HG03342 (cell line): ENCODE measurements around the gene EXOSC6.
"Not testable (repeated sequence)": the region's sequence is repeated elsewhere in the genome, so short reads cannot be mapped to it uniquely, and the experiment has no call there.

Experiments
- ATAC-seq: cut with Tn5 transposase; IDR thresholded peaks from one replicate; pipeline ENCODE4 v1.9.1; 2021; ENCODE audit warnings: mild to moderate bottlenecking, moderate library complexity; ENCODE audit not compliant: unreplicated experiment

The EXOSC6 gene

DNA sequence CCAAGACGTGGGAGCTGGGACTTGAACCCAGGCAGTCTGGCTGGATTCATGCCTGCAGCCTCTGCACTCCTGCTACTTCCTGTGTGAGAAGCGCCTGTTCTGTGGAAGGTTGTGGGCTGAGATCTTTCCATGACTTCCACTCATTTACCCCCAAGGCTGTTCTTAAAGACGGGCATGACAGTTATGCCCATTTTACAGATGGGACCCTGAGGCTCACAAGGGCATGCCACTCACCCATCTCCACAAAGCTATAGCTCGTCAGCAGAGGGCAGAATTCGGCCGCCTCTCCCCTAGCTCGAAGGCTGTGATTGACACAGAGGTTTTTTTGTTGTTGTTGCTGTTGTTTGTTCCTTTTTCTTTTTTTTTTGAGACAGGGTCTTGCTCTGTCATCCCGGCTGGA, 51.7 kb downstream of the EXOSC6 start:
- ATAC-seq = not testable (repeated sequence)

DNA sequence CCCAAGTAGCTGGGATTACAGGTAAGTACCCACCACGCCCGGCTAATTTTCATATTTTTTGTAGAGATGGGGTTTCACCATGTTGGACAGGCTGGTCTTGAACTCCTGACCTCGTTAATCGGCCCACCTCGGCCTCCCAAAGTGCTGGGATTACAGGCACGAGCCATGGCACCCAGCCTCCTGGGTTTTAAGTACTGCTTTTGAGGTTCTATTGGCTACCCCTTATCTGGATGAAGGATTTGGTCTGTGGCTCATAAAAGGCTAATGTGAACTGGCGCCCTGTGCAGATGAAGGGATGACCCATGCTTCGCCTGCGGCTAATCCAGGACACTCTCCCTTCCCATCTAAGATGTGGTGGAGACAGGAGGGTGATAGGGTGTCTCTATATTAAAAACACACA, 52.6 kb downstream of the EXOSC6 start:
- not testable (repeated sequence) for ATAC-seq

DNA sequence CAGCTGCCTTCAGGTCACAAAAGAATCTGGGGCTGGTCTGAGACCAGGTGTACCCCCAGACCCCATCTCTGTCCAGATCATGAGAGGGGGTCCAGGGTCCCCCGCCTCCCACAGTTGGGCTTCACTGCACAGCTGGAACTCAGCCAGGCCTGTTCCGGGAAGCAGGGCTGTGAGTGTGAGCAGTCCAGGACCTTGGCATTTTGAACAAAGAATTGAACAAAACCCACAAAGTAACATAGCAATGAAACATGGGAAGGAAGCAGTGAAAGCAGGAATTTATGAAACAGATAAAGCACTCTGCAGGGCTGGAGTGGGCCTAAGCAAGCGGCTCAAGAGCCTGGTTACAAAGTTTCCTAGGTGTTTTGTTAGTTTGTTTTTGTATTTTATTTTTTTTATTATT, 53.1 kb downstream of the EXOSC6 start:
- ATAC-seq = not testable (repeated sequence)

DNA sequence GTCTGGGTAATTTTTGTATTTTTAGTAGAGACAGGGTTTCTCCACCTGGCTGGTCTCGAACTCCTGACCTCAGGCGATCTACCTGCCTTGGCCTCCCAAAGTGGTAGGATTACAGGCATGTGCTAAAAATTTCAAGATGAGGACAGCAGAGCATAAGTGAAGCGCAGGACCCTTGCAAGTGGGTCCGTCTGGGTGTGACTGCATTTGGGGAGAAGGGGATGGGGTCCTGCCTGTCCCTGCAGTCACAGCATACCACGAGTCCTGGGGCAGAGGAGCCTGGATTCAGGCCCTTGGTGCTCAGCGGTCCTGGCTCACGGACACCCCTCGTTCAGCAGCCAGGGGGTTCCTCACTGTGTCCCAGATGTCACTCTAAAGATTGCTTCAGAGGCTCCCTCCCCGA, 53.5 kb downstream of the EXOSC6 start:
- ATAC-seq = not testable (repeated sequence)

- ATAC-seq = not testable (repeated sequence)
Observed at GRCh38 chr16:70197611-70198010, 54.1 kb downstream of the EXOSC6 start.
